T-helper 1 cell treated with Interleukin-12 subunit alpha and Interleukin-12 subunit beta and Interleukin-4 antibody, amounts not matched to agents 30 ng/mL and 1 ng/mL, for 36 hours (primary cell): ENCODE results near the gene MLIP. TPM values are rescaled to one million over a fixed set of nuclear protein-coding genes. Genes with fewer than 3 reads are reported as not detected.
"Not testable (repeated sequence)": the region's sequence is repeated elsewhere in the genome, so short reads cannot be mapped to it uniquely, and the experiment has no call there.

ENCODE experiments used
- intact Hi-C: fragments of 100-400 bp; cut with micrococcal nuclease; formaldehyde crosslinking; loops from one replicate; pipeline ENCODE4 v1.15.1; 2024
- total RNA-seq: library from RNA; stranded (reverse); gene quantifications from 2 replicates; pipeline ENCODE4 v1.2.3, GENCODE V29; 2022

The MLIP gene
- total RNA-seq, 1 donor from 2014 or later: not detected

- intact Hi-C loops: no loop called here
Observed at GRCh38 chr6:54217018-54217417, 105.8 kb downstream of the MLIP start.

- intact Hi-C loops: no loop called here
Observed at GRCh38 chr6:54222217-54222616, 111.0 kb downstream of the MLIP start.

GRCh38 chr6:54232703-54233102, 121.5 kb downstream of the MLIP start:
- intact Hi-C loops: no loop called here

GRCh38 chr6:54234539-54234938, 123.3 kb downstream of the MLIP start:
- intact Hi-C loops: no loop called here

- intact Hi-C loops: no loop called here
Observed at GRCh38 chr6:54236984-54237383, 125.7 kb downstream of the MLIP start.

- intact Hi-C loops: no loop called here
Observed at GRCh38 chr6:54238396-54238795, 127.2 kb downstream of the MLIP start.

- intact Hi-C loops: no loop called here
Observed at GRCh38 chr6:54243699-54244098, 132.5 kb downstream of the MLIP start.

GRCh38 chr6:54244430-54244829, 133.2 kb downstream of the MLIP start:
- intact Hi-C loops: no loop called here

- intact Hi-C loops: no loop called here
Observed at GRCh38 chr6:54245265-54245664, 134.0 kb downstream of the MLIP start.

GRCh38 chr6:54248319-54248718, 137.1 kb downstream of the MLIP start:
- intact Hi-C loops: no loop called here

- intact Hi-C loops: no loop called here
Observed at GRCh38 chr6:54248994-54249393, 137.8 kb downstream of the MLIP start.

GRCh38 chr6:54249812-54250211, 138.6 kb downstream of the MLIP start:
- intact Hi-C loops: not testable (repeated sequence)

- intact Hi-C loops: no loop called here
Observed at GRCh38 chr6:54252496-54252895, 141.3 kb downstream of the MLIP start.

GRCh38 chr6:54252916-54253315, 141.7 kb downstream of the MLIP start:
- intact Hi-C loops: no loop called here

- intact Hi-C loops: no loop called here
Observed at GRCh38 chr6:54254886-54255285, 143.6 kb downstream of the MLIP start.

GRCh38 chr6:54255886-54256285, 144.6 kb downstream of the MLIP start:
- intact Hi-C loops: no loop called here

- intact Hi-C loops: no loop called here
Observed at GRCh38 chr6:54260025-54260424, 148.8 kb downstream of the MLIP start.

GRCh38 chr6:54262499-54262898, 151.3 kb downstream of the MLIP start:
- intact Hi-C loops: no loop called here

- intact Hi-C loops: no loop called here
Observed at GRCh38 chr6:54262971-54263370, 151.7 kb downstream of the MLIP start.

- intact Hi-C loops: loop anchor here (5.0 kb wide), 1 partner anchor 277 kb away; no protein-coding TSS in a partner anchor
Observed at GRCh38 chr6:54264581-54265272, 153.5 kb downstream of the MLIP start.

GRCh38 chr6:54266400-54266923, 155.2 kb downstream of the MLIP start:
- intact Hi-C loops: loop anchor here (5.0 kb wide), 1 partner anchor 279 kb away; no protein-coding TSS in a partner anchor

GRCh38 chr6:54267798-54268197, 156.6 kb downstream of the MLIP start:
- intact Hi-C loops: loop anchor here (5.0 kb wide), 1 partner anchor 280 kb away; no protein-coding TSS in a partner anchor

GRCh38 chr6:54273214-54273820, 162.1 kb downstream of the MLIP start:
- intact Hi-C loops: no loop called here
